Measurements from ENCODE around the gene ANKRD44.

Gene ANKRD44

GRCh38 chr2:197092431-197092830, 218.1 kb downstream of the ANKRD44 start:
- Histone ChIP-seq H3K27me3 (replicated peaks; ENCODE audit: control insufficient read depth, insufficient read depth, low read length) (no peaks in the 10 kb centered on the region), H3K4me1 (ENCODE audit: control insufficient read depth, insufficient read depth, low read length) (peaks cover 23% of the 10 kb centered on the region), H3K36me3 (ENCODE audit: control insufficient read depth, insufficient read depth, low read length, severe bottlenecking) (no peaks in the 10 kb centered on the region), H3K9me3 (ENCODE audit: control insufficient read depth, low read length) (no peaks in the 10 kb centered on the region), H3K4me3 (ENCODE audit: low read length) (no peak overlapping the region), H3K9ac (ENCODE audit: low read length) (no peak overlapping the region)
- DNase-seq (ENCODE audit: low read depth), result peak; percentile 86

GRCh38 chr2:197090742-197091367, 219.7 kb downstream of the ANKRD44 start:
- no peaks in the 10 kb centered on the region for H3K36me3 ChIP-seq (ENCODE audit: control insufficient read depth, insufficient read depth, low read length, severe bottlenecking)
- DNase-seq (ENCODE audit: low read depth), result no peak
- H3K4me3 ChIP-seq (ENCODE audit: low read length), result no peak overlapping the region
- peaks cover 18% of the 10 kb centered on the region for H3K4me1 ChIP-seq (ENCODE audit: control insufficient read depth, insufficient read depth, low read length)
- H3K27me3 ChIP-seq (replicated peaks; ENCODE audit: control insufficient read depth, insufficient read depth, low read length), result no peaks in the 10 kb centered on the region
- H3K9me3 ChIP-seq (ENCODE audit: control insufficient read depth, low read length), result no peaks in the 10 kb centered on the region
- H3K9ac ChIP-seq (ENCODE audit: low read length), result no peak overlapping the region

GRCh38 chr2:197089655-197090054, 220.9 kb downstream of the ANKRD44 start:
- Histone ChIP-seq H3K4me1 (ENCODE audit: control insufficient read depth, insufficient read depth, low read length) (peaks cover 18% of the 10 kb centered on the region), H3K9ac (ENCODE audit: low read length) (no peak overlapping the region), H3K4me3 (ENCODE audit: low read length) (no peak overlapping the region), H3K9me3 (ENCODE audit: control insufficient read depth, low read length) (no peaks in the 10 kb centered on the region), H3K36me3 (ENCODE audit: control insufficient read depth, insufficient read depth, low read length, severe bottlenecking) (no peaks in the 10 kb centered on the region), H3K27me3 (replicated peaks; ENCODE audit: control insufficient read depth, insufficient read depth, low read length) (no peaks in the 10 kb centered on the region)
- no peak for DNase-seq (ENCODE audit: low read depth)

DNA sequence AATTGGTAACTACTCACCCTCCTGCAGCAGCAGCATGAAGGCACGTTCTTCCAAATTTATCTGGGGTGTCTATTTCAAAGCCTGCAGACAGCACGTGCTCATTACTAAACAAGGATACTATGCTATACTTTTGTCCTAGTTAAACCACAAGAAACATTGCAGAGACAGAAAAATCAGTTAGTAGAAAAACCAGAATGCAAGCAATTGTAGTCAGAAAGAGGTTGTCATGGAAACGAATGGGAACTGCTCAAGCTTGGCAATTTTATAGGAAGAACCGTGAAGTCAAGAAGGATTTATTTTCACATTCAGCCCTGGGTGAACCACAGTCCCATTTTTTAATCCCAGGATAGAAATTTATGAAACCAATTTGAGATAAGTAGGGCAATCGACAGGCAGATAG, 221.9 kb downstream of the ANKRD44 start:
- no peaks in the 10 kb centered on the region for H3K27me3 ChIP-seq (replicated peaks; ENCODE audit: control insufficient read depth, insufficient read depth, low read length)
- H3K36me3 ChIP-seq (ENCODE audit: control insufficient read depth, insufficient read depth, low read length, severe bottlenecking), result no peaks in the 10 kb centered on the region
- peak overlapping the region; percentile 40 for H3K9ac ChIP-seq (ENCODE audit: low read length)
- peak; percentile 62 for DNase-seq (ENCODE audit: low read depth)
- H3K9me3 ChIP-seq (ENCODE audit: control insufficient read depth, low read length), result no peaks in the 10 kb centered on the region
- peak overlapping the region; percentile 63 for H3K4me3 ChIP-seq (ENCODE audit: low read length)
- H3K4me1 ChIP-seq (ENCODE audit: control insufficient read depth, insufficient read depth, low read length), result peaks cover 18% of the 10 kb centered on the region

- Histone ChIP-seq H3K36me3 (ENCODE audit: control insufficient read depth, insufficient read depth, low read length, severe bottlenecking) (no peaks in the 10 kb centered on the region), H3K9me3 (ENCODE audit: control insufficient read depth, low read length) (no peaks in the 10 kb centered on the region), H3K4me1 (ENCODE audit: control insufficient read depth, insufficient read depth, low read length) (peaks cover 18% of the 10 kb centered on the region), H3K4me3 (ENCODE audit: low read length) (no peak overlapping the region), H3K9ac (ENCODE audit: low read length) (no peak overlapping the region), H3K27me3 (replicated peaks; ENCODE audit: control insufficient read depth, insufficient read depth, low read length) (no peaks in the 10 kb centered on the region)
- DNase-seq (ENCODE audit: low read depth), result no peak
Observed at GRCh38 chr2:197086500-197086899, 224.1 kb downstream of the ANKRD44 start.

- no peaks in the 10 kb centered on the region for H3K27me3 ChIP-seq (replicated peaks; ENCODE audit: control insufficient read depth, insufficient read depth, low read length)
- no peak overlapping the region for H3K9ac ChIP-seq (ENCODE audit: low read length)
- no peaks in the 10 kb centered on the region for H3K9me3 ChIP-seq (ENCODE audit: control insufficient read depth, low read length)
- H3K36me3 ChIP-seq (ENCODE audit: control insufficient read depth, insufficient read depth, low read length, severe bottlenecking), result no peaks in the 10 kb centered on the region
- no peak for DNase-seq (ENCODE audit: low read depth)
- no peak overlapping the region for H3K4me3 ChIP-seq (ENCODE audit: low read length)
- H3K4me1 ChIP-seq (ENCODE audit: control insufficient read depth, insufficient read depth, low read length), result peaks cover 18% of the 10 kb centered on the region
Observed at GRCh38 chr2:197085665-197086064, 224.9 kb downstream of the ANKRD44 start.

DNA sequence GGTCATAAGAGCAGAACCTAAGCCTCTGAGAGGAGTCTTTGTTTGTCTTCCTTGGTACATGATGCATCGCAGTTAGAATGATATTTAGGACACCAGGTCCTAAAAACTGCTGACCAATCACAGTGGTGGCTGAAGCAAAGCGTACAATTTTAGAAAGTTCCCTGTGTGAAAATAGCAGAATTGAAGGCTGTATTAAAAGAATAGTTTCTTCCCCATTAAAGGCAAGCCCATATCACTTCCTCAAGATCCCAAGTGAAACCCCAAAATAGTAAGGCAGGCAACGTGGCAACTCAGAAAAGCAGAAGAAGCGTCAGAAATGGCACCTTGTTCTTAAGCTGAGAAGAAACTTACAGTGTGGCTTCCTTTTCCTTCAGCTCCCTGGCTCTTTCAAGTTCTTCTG, 229.3 kb downstream of the ANKRD44 start:
- peaks cover 5% of the 10 kb centered on the region for H3K36me3 ChIP-seq (ENCODE audit: control insufficient read depth, insufficient read depth, low read length, severe bottlenecking)
- no peaks in the 10 kb centered on the region for H3K9me3 ChIP-seq (ENCODE audit: control insufficient read depth, low read length)
- no peak overlapping the region for H3K4me3 ChIP-seq (ENCODE audit: low read length)
- no peak for DNase-seq (ENCODE audit: low read depth)
- peaks cover 10% of the 10 kb centered on the region for H3K4me1 ChIP-seq (ENCODE audit: control insufficient read depth, insufficient read depth, low read length)
- H3K9ac ChIP-seq (ENCODE audit: low read length), result no peak overlapping the region
- no peaks in the 10 kb centered on the region for H3K27me3 ChIP-seq (replicated peaks; ENCODE audit: control insufficient read depth, insufficient read depth, low read length)

- H3K9ac ChIP-seq (ENCODE audit: low read length), result no peak overlapping the region
- H3K4me1 ChIP-seq (ENCODE audit: control insufficient read depth, insufficient read depth, low read length), result peaks cover 10% of the 10 kb centered on the region
- no peaks in the 10 kb centered on the region for H3K9me3 ChIP-seq (ENCODE audit: control insufficient read depth, low read length)
Observed at GRCh38 chr2:197080578-197081216, 229.9 kb downstream of the ANKRD44 start.

GRCh38 chr2:197079832-197080555, 230.6 kb downstream of the ANKRD44 start:
- Histone ChIP-seq H3K4me1 (ENCODE audit: control insufficient read depth, insufficient read depth, low read length) (peaks cover 10% of the 10 kb centered on the region), H3K4me3 (ENCODE audit: low read length) (no peak overlapping the region), H3K36me3 (ENCODE audit: control insufficient read depth, insufficient read depth, low read length, severe bottlenecking) (peaks cover 5% of the 10 kb centered on the region), H3K9ac (ENCODE audit: low read length) (no peak overlapping the region), H3K9me3 (ENCODE audit: control insufficient read depth, low read length) (no peaks in the 10 kb centered on the region), H3K27me3 (replicated peaks; ENCODE audit: control insufficient read depth, insufficient read depth, low read length) (no peaks in the 10 kb centered on the region)
- DNase-seq (ENCODE audit: low read depth), result no peak

More at GRCh38 chr2:197080578-197081216, 229.9 kb downstream of the ANKRD44 start:
- Histone ChIP-seq H3K27me3 (replicated peaks; ENCODE audit: control insufficient read depth, insufficient read depth, low read length) (no peaks in the 10 kb centered on the region), H3K4me3 (ENCODE audit: low read length) (no peak overlapping the region), H3K36me3 (ENCODE audit: control insufficient read depth, insufficient read depth, low read length, severe bottlenecking) (peaks cover 5% of the 10 kb centered on the region)
- no peak for DNase-seq (ENCODE audit: low read depth)

- no peak overlapping the region for H3K4me3 ChIP-seq (ENCODE audit: low read length)
- no peaks in the 10 kb centered on the region for H3K9me3 ChIP-seq (ENCODE audit: control insufficient read depth, low read length)
- peaks cover 13% of the 10 kb centered on the region for H3K4me1 ChIP-seq (ENCODE audit: control insufficient read depth, insufficient read depth, low read length)
- DNase-seq (ENCODE audit: low read depth), result no peak
- H3K27me3 ChIP-seq (replicated peaks; ENCODE audit: control insufficient read depth, insufficient read depth, low read length), result no peaks in the 10 kb centered on the region
- H3K36me3 ChIP-seq (ENCODE audit: control insufficient read depth, insufficient read depth, low read length, severe bottlenecking), result peaks cover 5% of the 10 kb centered on the region
- no peak overlapping the region for H3K9ac ChIP-seq (ENCODE audit: low read length)
Observed at GRCh38 chr2:197079414-197079813, 231.2 kb downstream of the ANKRD44 start.

DNA sequence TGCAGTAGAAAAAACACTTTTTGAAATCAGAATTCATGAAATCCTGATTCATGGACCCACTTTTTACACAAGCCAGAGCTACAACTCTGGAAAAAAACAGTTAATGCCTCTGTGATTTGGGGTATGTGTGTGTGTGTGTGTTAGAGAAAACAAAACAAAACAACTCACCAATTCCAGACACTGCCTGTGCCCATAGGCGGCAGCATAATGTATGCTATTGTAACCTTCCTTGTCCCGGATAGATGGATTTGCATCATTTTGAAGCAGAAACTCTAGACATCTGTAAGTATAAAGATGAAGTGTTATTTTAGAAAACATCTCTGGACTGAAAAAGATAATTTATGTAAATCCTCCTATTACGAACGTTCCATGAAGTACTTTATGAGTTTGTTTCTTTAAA, 232.0 kb downstream of the ANKRD44 start:
- H3K36me3 ChIP-seq (ENCODE audit: control insufficient read depth, insufficient read depth, low read length, severe bottlenecking), result peaks cover 5% of the 10 kb centered on the region
- H3K9ac ChIP-seq (ENCODE audit: low read length), result no peak overlapping the region
- H3K4me1 ChIP-seq (ENCODE audit: control insufficient read depth, insufficient read depth, low read length), result peaks cover 21% of the 10 kb centered on the region
- H3K4me3 ChIP-seq (ENCODE audit: low read length), result no peak overlapping the region
- H3K27me3 ChIP-seq (replicated peaks; ENCODE audit: control insufficient read depth, insufficient read depth, low read length), result no peaks in the 10 kb centered on the region
- H3K9me3 ChIP-seq (ENCODE audit: control insufficient read depth, low read length), result no peaks in the 10 kb centered on the region
- no peak for DNase-seq (ENCODE audit: low read depth)

Measured in adipocyte (in vitro differentiated cells).